ENCODE data around the gene KIAA0825.

KIAA0825 gene

GRCh38 chr5:94433397-94434163, 184.8 kb downstream of the KIAA0825 start:
- no peak for DNase-seq

GRCh38 chr5:94432499-94432898, 185.9 kb downstream of the KIAA0825 start:
- no peak for DNase-seq

GRCh38 chr5:94431696-94432095, 186.7 kb downstream of the KIAA0825 start:
- DNase-seq = no peak

- DNase-seq = no peak
These were observed 188.8 kb downstream of the KIAA0825 start for GRCh38 chr5:94429566-94429965.

- DNase-seq = no peak
These were observed 193.0 kb downstream of the KIAA0825 start for GRCh38 chr5:94425396-94425795.

GRCh38 chr5:94423411-94423810, 195.0 kb downstream of the KIAA0825 start:
- DNase-seq = no peak

- no peak for DNase-seq
These were observed 195.6 kb downstream of the KIAA0825 start for GRCh38 chr5:94422812-94423211.

GRCh38 chr5:94420885-94421284, 197.5 kb downstream of the KIAA0825 start:
- no peak for DNase-seq

- DNase-seq = no peak
These were observed 202.6 kb downstream of the KIAA0825 start for GRCh38 chr5:94415798-94416197.

- no peak for DNase-seq
These were observed 209.0 kb downstream of the KIAA0825 start for GRCh38 chr5:94409440-94409839.

- DNase-seq = no peak
These were observed 211.4 kb downstream of the KIAA0825 start for GRCh38 chr5:94407023-94407422.

GRCh38 chr5:94403483-94403882, 214.9 kb downstream of the KIAA0825 start:
- DNase-seq = no peak

GRCh38 chr5:94402096-94402495, 216.3 kb downstream of the KIAA0825 start:
- no peak for DNase-seq

GRCh38 chr5:94397508-94397907, 220.9 kb downstream of the KIAA0825 start:
- no peak for DNase-seq

GRCh38 chr5:94396687-94397086, 221.7 kb downstream of the KIAA0825 start:
- no peak for DNase-seq

GRCh38 chr5:94395468-94395867, 222.9 kb downstream of the KIAA0825 start:
- DNase-seq = no peak

GRCh38 chr5:94391996-94392395, 226.4 kb downstream of the KIAA0825 start:
- no peak for DNase-seq

- DNase-seq = no peak
These were observed 228.9 kb downstream of the KIAA0825 start for GRCh38 chr5:94389515-94389899.

GRCh38 chr5:94388773-94389514, 229.5 kb downstream of the KIAA0825 start:
- DNase-seq = no peak

GRCh38 chr5:94385767-94386166, 232.6 kb downstream of the KIAA0825 start:
- no peak for DNase-seq

- DNase-seq = no peak
These were observed 240.3 kb downstream of the KIAA0825 start for GRCh38 chr5:94378062-94378461.

GRCh38 chr5:94376672-94377345, 241.6 kb downstream of the KIAA0825 start:
- DNase-seq = no peak

GRCh38 chr5:94375801-94376200, 242.6 kb downstream of the KIAA0825 start:
- no peak for DNase-seq

GRCh38 chr5:94374336-94374735, 244.1 kb downstream of the KIAA0825 start:
- no peak for DNase-seq

Data from activated CD4-positive, alpha-beta T cell treated with anti-CD3 and anti-CD28 coated beads for 4 hours (primary cell).